Upper lobe of left lung (tissue), 6 donors: ENCODE measurements around the gene LRRC37A2. TPM values are rescaled to one million over a fixed set of nuclear protein-coding genes. Genes with fewer than 3 reads are reported as not detected.

Source experiments
- small RNA-seq, 4 donors: library from RNA; depleted of rRNA; stranded (forward); fragments of <200 nt; gene quantifications; one replicate each; pipeline ENCODE3, GENCODE V24; 2016
- total RNA-seq, 6 donors: library from RNA; depleted of rRNA in 4 of 6; stranded (reverse); fragments of >200 nt in 4 of 6; gene quantifications; one replicate each; pipeline versions ENCODE4 v1.1.0 to v1.2.1, GENCODE V29; 2016 to 2021
- donor health status: DM: no; HTN: no; CAD: no; lungs with moderate emphysema.
- donor health status: DM: no; HTN: yes; CAD: no; lungs with severe emphysema.

LRRC37A2 gene
- total RNA-seq, 6 donors from 2014 or later, result 7.9 to 44.0 (median 14.6) TPM

Small RNA genes within 50 kb of the gene (small RNA-seq; reads per million reads assigned to genes)
- gene RN7SL199P, result 0 reads per million in 4 donors

Other genes with a start within 250 kb of the LRRC37A2 start
- 10 to 100 TPM in 1 of 6 donors, 1 to 10 TPM in 5; 1.6 to 14.7 (median 2.7) TPM for gene LRRC37A, start 217.3 kb upstream of the LRRC37A2 start, total RNA-seq
- gene ARL17B, start 150.7 kb upstream of the LRRC37A2 start, total RNA-seq, result 10 to 100 TPM in 5 of 6 donors, 1 to 10 TPM in 1; 7.8 to 47.1 (median 21.6) TPM
- 10 to 100 TPM in 5 of 6 donors, 1 to 10 TPM in 1; 4.6 to 24.1 (median 17.9) TPM for gene ARL17A, start 67.2 kb downstream of the LRRC37A2 start, total RNA-seq
- 10 to 100 TPM; 11.2 to 40.5 (median 25.7) TPM for gene NSF, start 78.2 kb downstream of the LRRC37A2 start, total RNA-seq